ENCODE results near the gene CHD5. TPM values are rescaled to one million over a fixed set of nuclear protein-coding genes. Genes with fewer than 3 reads are reported as not detected.

CHD5 gene
- total and polyA plus RNA-seq, 2 of the 13 experiments (the other 11 are each of a cell fraction or from before 2014, with no cell fraction given) = 0.02 to 0.21 TPM

DNA sequence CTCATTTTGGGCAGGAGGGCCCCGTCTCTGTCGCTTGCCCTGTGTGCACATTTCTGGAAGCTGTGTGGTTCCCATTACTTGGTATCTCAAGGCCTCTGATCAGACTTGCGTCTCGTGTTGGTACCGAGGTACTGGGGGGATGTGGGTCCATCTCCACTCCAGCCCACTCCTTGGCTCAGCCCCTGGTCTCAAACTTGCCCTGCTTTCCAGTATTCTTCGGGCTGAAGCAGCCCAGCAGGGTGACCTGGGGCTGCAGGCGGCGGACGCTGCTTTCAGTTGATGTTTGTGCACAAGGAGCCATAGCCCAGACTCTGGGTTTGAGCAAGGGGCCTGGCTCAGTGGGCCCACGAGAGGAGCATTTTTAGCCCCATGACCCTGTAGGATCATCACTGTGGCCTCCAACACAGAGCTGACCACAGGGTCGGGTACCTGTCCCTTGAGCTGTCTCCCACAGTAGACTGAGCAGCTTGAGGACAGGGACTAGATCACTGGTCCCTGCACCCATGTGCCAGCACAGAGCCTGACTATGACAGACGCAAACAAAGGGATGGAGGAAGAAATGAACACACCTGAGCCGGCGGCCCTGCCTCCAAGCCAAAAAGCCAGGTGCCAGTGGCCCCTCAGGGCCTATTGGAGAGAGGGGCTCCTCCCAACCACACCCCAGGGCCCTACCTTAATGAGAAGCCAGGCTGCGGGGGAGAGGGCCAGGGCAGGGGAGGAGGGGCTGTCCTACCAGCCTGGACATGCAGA lies 46.8 kb downstream of the CHD5 start:
- DNase-seq (ENCODE audit: low spot score) (no peak), ATAC-seq (no peak), FAIRE-seq (no peak)
- CTCF ChIA-PET (ENCODE audit: low intra/inter-chr PET ratio, low total read pairs) = no interaction called here
- 20% methylated on average over 10 of the region's 15 CpGs for WGBS (ENCODE audit: low lambda C conversion rate)
- no TSS peak for BruUV-seq (replicated peaks)
- POLR2A ChIA-PET = no interaction called here
- Histone ChIP-seq H4K20me1 (ENCODE audit: insufficient read depth, low read length) (no peaks in the 10 kb centered on the region), H3K27ac (ENCODE audit: extremely low read length, insufficient read depth, low read length) (no peak overlapping the region), H3K4me3 (replicated peaks in 1 of 3; ENCODE audit: insufficient read depth in 1 of 3, low read depth in 2 of 3, low read length in 3 of 3) (no peak overlapping the region), H3K9ac (ENCODE audit: insufficient read depth, low read depth, low read length) (no peak overlapping the region), H3K9me3 (ENCODE audit: low read length) (peaks cover 9% of the 10 kb centered on the region), H3K36me3 (replicated peaks in 1 of 2; ENCODE audit: control insufficient read depth in 1 of 2, insufficient read depth in 2 of 2, low read length in 2 of 2) (no peaks in the 10 kb centered on the region), H3K79me2 (ENCODE audit: insufficient read depth, low read length) (no peaks in the 10 kb centered on the region), H2AFZ (ENCODE audit: low read length) (no peak overlapping the region), H3K4me1 (ENCODE audit: insufficient read depth, low read length) (no peaks in the 10 kb centered on the region), H3K27me3 (ENCODE audit: control insufficient read depth in 1 of 2, insufficient read depth in 2 of 2, low read length in 2 of 2) (peaks cover 9 to 64% of the 10 kb centered on the region in 2 experiments), H3K4me2 (ENCODE audit: low read depth, low read length) (no peak overlapping the region)
- no peak for TF ChIP-seq ZNF20 (CRISPR knock-in tag; IDR thresholded peaks at IDR 0.05)
- no peak for TF ChIP-seq MED13 (CRISPR knock-in tag; IDR thresholded peaks at IDR 0.05)
- no peak for TF ChIP-seq ZNF550 (CRISPR knock-in tag; IDR thresholded peaks at IDR 0.05; ENCODE audit: borderline replicate concordance)
- no peak for TF ChIP-seq HHEX (CRISPR knock-in tag; IDR thresholded peaks at IDR 0.05)
- TF ChIP-seq SMARCE1 (IDR thresholded peaks at IDR 0.05; ENCODE audit: borderline replicate concordance) = no peak
- TF ChIP-seq ZNF354B (CRISPR knock-in tag; IDR thresholded peaks at IDR 0.05) = no peak
- TF ChIP-seq ZFX (CRISPR knock-in tag; IDR thresholded peaks at IDR 0.05; ENCODE audit: low read depth) = no peak
- no peak for TF ChIP-seq MATR3 (CRISPR knock-in tag; IDR thresholded peaks at IDR 0.05)
- no peak for TF ChIP-seq ZFP36L1 (CRISPR knock-in tag; IDR thresholded peaks at IDR 0.05)
- TF ChIP-seq ATM (IDR thresholded peaks at IDR 0.05; ENCODE audit: borderline replicate concordance) = no peak
- TF ChIP-seq, protein P1, sequence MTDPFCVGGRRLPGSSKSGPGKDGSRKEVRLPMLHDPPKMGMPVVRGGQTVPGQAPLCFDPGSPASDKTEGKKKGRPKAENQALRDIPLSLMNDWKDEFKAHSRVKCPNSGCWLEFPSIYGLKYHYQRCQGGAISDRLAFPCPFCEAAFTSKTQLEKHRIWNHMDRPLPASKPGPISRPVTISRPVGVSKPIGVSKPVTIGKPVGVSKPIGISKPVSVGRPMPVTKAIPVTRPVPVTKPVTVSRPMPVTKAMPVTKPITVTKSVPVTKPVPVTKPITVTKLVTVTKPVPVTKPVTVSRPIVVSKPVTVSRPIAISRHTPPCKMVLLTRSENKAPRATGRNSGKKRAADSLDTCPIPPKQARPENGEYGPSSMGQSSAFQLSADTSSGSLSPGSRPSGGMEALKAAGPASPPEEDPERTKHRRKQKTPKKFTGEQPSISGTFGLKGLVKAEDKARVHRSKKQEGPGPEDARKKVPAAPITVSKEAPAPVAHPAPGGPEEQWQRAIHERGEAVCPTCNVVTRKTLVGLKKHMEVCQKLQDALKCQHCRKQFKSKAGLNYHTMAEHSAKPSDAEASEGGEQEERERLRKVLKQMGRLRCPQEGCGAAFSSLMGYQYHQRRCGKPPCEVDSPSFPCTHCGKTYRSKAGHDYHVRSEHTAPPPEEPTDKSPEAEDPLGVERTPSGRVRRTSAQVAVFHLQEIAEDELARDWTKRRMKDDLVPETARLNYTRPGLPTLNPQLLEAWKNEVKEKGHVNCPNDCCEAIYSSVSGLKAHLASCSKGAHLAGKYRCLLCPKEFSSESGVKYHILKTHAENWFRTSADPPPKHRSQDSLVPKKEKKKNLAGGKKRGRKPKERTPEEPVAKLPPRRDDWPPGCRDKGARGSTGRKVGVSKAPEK (CRISPR knock-in tag; IDR thresholded peaks at IDR 0.05; ENCODE audit: borderline replicate concordance) = no peak
- TF ChIP-seq RELA (CRISPR knock-in tag; IDR thresholded peaks at IDR 0.05) = no peak
- in situ Hi-C loops (cut with HindIII; ENCODE audit: extremely low pct_ligation_motif_present, low pct_unique_long_range_greater_than_20kb) = no loop called here
- intact Hi-C loops (cut with micrococcal nuclease; ENCODE audit: unreplicated experiment) = no loop called here

All from HepG2 (cell line).